ENCODE results near the gene MYL12A.
"Not testable (repeated sequence)": the region's sequence is repeated elsewhere in the genome, so short reads cannot be mapped to it uniquely, and the experiment has no call there.

MYL12A gene

DNA sequence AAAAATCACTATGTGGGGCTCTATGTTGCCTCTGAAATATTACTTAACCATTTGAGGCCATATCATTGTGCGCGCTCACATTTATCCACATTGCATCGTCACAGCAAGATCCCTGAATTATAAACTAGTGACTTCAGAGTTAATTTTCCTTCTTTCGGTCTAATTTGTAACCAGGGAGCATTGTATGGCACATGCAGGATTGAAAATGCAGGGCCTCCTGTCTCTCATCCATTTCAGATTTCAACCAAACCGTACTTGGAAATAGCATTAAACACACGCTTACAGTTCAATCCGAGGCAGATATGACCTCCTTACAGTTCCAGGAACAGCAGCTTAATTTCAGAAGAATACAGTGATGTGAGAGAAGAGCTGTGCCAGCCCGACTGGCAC, 28.4 kb upstream of the MYL12A start:
- CTCF ChIA-PET = no interaction called here

DNA sequence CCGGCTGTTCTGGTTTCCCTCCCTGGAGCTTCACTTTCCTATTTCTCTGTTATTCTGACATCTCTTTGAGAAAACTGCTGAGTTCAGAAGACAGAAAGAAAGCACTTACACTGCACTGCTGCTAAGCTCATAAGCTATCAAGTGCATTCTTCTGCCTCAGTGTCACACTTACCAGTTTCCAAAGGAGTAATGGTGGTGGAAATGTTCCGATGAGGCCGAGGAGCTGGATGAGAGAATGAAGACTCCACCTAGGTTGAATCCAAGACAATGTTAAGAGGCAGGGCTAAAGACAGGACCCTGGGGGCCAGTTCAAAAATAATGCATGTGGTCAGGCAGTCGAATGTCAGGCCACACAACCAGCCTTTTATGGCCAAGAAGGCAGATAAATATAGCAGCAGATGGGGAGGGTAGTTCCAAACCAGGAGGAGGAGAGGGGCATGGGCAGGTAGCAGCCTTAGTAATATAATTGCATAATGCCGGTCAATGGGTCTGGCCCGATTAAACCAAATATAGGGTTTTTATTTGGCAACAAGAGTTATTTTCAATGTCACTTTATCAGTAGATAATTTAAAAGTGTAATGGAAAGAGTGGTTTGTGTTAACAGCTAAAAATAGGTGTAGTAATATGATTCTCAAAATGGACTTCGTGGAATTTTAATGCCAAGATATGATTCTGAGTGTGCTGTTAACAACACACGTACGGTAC, 27.8 kb upstream of the MYL12A start, which contains the start of gene MYOM1:
Gene MYOM1 (minus strand): TSS at position 338 of the 705 bp plus-strand sequence. CDS start 4,745 bp downstream, outside the sequence.
- CTCF ChIA-PET = no interaction called here

More for the DNA sequence above, 28.4 kb upstream of the MYL12A start:
- TF ChIP-seq FOXK2 (IDR thresholded peaks at IDR 0.05) (no peak), ZNF384 (IDR thresholded peaks at IDR 0.05) (no peak), FOXA1 (IDR thresholded peaks at IDR 0.05) (no peak), BHLHE40 (IDR thresholded peaks at IDR 0.05; ENCODE audit: borderline replicate concordance) (no peak), SUZ12 (IDR thresholded peaks at IDR 0.05) (no peak), NFRKB (IDR thresholded peaks at IDR 0.05) (no peak)
- DNase-seq (ENCODE audit: extremely low spot score) = no peak
- POLR2A ChIA-PET = no interaction called here

DNA sequence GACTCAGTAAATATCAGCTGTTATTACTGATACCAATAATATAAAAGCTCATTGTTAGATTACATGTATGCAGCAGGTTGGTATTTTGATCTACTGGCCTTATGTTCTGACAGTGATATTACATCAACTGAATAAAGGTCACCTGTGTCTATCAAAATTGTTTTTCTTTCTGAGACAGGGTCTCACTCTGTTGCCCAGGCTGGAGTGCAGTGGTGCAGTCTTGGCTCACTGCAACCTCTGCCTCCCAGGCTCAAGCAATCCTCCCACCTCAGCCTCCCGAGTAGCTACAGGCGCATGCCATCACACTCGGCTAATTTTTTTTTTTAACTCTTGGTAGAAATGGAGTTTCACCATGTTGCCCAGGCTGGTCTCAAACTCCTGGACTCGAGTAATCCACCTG, 26.7 kb upstream of the MYL12A start:
- CTCF ChIA-PET; POLR2A ChIA-PET; DNase-seq (ENCODE audit: extremely low spot score): not testable (repeated sequence)

More for the DNA sequence above, 27.8 kb upstream of the MYL12A start, which contains the start of gene MYOM1:
- TF ChIP-seq SP1 (IDR thresholded peaks at IDR 0.05) (no peak), SUZ12 (IDR thresholded peaks at IDR 0.05) (no peak), PKNOX1 (IDR thresholded peaks at IDR 0.05) (no peak), TARDBP (IDR thresholded peaks at IDR 0.05) (no peak), FOXA1 (IDR thresholded peaks at IDR 0.05) (no peak), ELF4 (IDR thresholded peaks at IDR 0.05) (no peak), NFRKB (IDR thresholded peaks at IDR 0.05) (no peak)
- POLR2A ChIA-PET = no interaction called here
- no peak for DNase-seq (ENCODE audit: extremely low spot score)

GRCh38 chr18:3221496-3221895, 26.1 kb upstream of the MYL12A start:
- CTCF ChIA-PET = no interaction called here
- POLR2A ChIA-PET = no interaction called here
- DNase-seq (ENCODE audit: extremely low spot score) = no peak
- TF ChIP-seq HDGF (IDR thresholded peaks at IDR 0.05; ENCODE audit: borderline replicate concordance) = no peak

DNA sequence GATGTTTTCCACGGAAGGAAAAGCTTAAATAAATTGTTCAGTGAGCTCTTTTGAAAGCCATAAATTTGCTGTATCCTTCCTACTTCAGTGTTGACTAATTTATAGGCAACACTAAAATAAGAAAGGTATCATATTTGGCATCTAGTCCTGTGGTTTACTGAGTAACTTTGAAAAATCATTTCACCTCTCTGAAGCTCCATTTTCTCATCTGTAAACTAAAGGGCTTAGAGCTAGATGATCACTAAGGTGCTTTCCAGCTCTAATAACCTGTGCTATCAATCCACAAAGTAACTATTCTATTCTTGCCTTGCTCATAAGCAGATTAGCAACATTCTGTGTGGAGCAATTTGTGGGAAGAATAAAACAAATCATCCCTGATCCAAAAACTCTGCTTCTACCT, 24.2 kb upstream of the MYL12A start:
- ChIA-PET CTCF (no interaction called here), POLR2A (no interaction called here)
- no peak for DNase-seq (ENCODE audit: extremely low spot score)
- TF ChIP-seq L3MBTL2 (conservative IDR thresholded peaks at IDR 0.05) (no peak), SP1 (IDR thresholded peaks at IDR 0.05) (no peak), PKNOX1 (IDR thresholded peaks at IDR 0.05) (no peak), LEF1 (IDR thresholded peaks at IDR 0.05; ENCODE audit: borderline replicate concordance) (no peak), CTBP1 (IDR thresholded peaks at IDR 0.05; ENCODE audit: borderline replicate concordance) (no peak), FOXM1 (IDR thresholded peaks at IDR 0.05; ENCODE audit: borderline replicate concordance) (no peak), ELF4 (IDR thresholded peaks at IDR 0.05) (no peak), SUZ12 (IDR thresholded peaks at IDR 0.05) (no peak), TARDBP (IDR thresholded peaks at IDR 0.05) (no peak), ARNT (IDR thresholded peaks at IDR 0.05) (no peak), FOXA1 (IDR thresholded peaks at IDR 0.05) (no peak), ZNF384 (IDR thresholded peaks at IDR 0.05) (no peak), BHLHE40 (IDR thresholded peaks at IDR 0.05; ENCODE audit: borderline replicate concordance) (no peak), FOXK2 (IDR thresholded peaks at IDR 0.05) (no peak), HDGF (IDR thresholded peaks at IDR 0.05; ENCODE audit: borderline replicate concordance) (no peak), NFRKB (IDR thresholded peaks at IDR 0.05) (no peak)

- POLR2A ChIA-PET = no interaction called here
- TF ChIP-seq L3MBTL2 (conservative IDR thresholded peaks at IDR 0.05) (no peak), TARDBP (IDR thresholded peaks at IDR 0.05) (no peak), FOXM1 (IDR thresholded peaks at IDR 0.05; ENCODE audit: borderline replicate concordance) (no peak), NFRKB (IDR thresholded peaks at IDR 0.05) (no peak), HDGF (IDR thresholded peaks at IDR 0.05; ENCODE audit: borderline replicate concordance) (no peak), FOXK2 (IDR thresholded peaks at IDR 0.05) (no peak), ZNF384 (IDR thresholded peaks at IDR 0.05) (no peak), PKNOX1 (IDR thresholded peaks at IDR 0.05) (no peak), BHLHE40 (IDR thresholded peaks at IDR 0.05; ENCODE audit: borderline replicate concordance) (no peak), FOXA1 (IDR thresholded peaks at IDR 0.05) (no peak), LEF1 (IDR thresholded peaks at IDR 0.05; ENCODE audit: borderline replicate concordance) (no peak), ARNT (IDR thresholded peaks at IDR 0.05) (no peak), CTBP1 (IDR thresholded peaks at IDR 0.05; ENCODE audit: borderline replicate concordance) (no peak), SUZ12 (IDR thresholded peaks at IDR 0.05) (no peak), ELF4 (IDR thresholded peaks at IDR 0.05) (no peak)
Observed at GRCh38 chr18:3224223-3224622, 23.4 kb upstream of the MYL12A start.

DNA sequence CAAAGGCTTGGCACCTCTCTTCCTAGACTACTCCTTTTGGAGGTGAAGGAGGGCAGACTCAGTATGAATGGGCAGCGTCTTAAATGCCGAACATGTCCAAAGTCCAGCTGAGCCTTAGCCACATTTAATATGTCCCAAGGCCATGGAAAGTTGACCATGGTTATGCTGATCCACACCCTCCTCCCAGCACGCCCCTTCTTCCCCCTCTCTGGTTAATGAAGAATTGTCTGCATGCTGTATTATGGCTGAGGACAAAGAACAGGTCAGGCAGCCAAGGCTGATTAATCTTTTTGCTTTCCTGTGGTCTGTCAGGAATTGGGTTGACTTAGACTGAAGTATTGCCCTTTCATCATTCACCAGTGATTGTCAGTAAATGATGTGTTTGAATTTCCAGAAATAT, 22.0 kb upstream of the MYL12A start:
- POLR2A ChIA-PET = no interaction called here
- CTCF ChIA-PET = no interaction called here
- TF ChIP-seq LEF1 (IDR thresholded peaks at IDR 0.05; ENCODE audit: borderline replicate concordance) = no peak
- no peak for TF ChIP-seq HDGF (IDR thresholded peaks at IDR 0.05; ENCODE audit: borderline replicate concordance)
- no peak for TF ChIP-seq SP1 (IDR thresholded peaks at IDR 0.05)
- TF ChIP-seq ZNF384 (IDR thresholded peaks at IDR 0.05) = no peak
- TF ChIP-seq SUZ12 (IDR thresholded peaks at IDR 0.05) = no peak
- no peak for TF ChIP-seq BHLHE40 (IDR thresholded peaks at IDR 0.05; ENCODE audit: borderline replicate concordance)
- no peak for TF ChIP-seq ARNT (IDR thresholded peaks at IDR 0.05)
- no peak for TF ChIP-seq ELF4 (IDR thresholded peaks at IDR 0.05)
- no peak for TF ChIP-seq FOXM1 (IDR thresholded peaks at IDR 0.05; ENCODE audit: borderline replicate concordance)
- no peak for TF ChIP-seq FOXA1 (IDR thresholded peaks at IDR 0.05)
- DNase-seq (ENCODE audit: extremely low spot score) = no peak

More at GRCh38 chr18:3224223-3224622, 23.4 kb upstream of the MYL12A start:
- no peak for DNase-seq (ENCODE audit: extremely low spot score)
- CTCF ChIA-PET = no interaction called here

Measured in HEK293T (cell line).